SJSA1 (cell line): ENCODE results near the gene PPP1R16B. TPM values are rescaled to one million over a fixed set of nuclear protein-coding genes. Genes with fewer than 3 reads are reported as not detected.
"Not testable (repeated sequence)": the region's sequence is repeated elsewhere in the genome, so short reads cannot be mapped to it uniquely, and the experiment has no call there.

Experiments
- DNase-seq, 2 experiments: peaks; one replicate each; pipeline ENCODE4 v3.0.0-alpha.2; 2015 to 2020; ENCODE audit warnings: low spot score in 2 of 2, low read depth in 1 of 2
- H3K27ac ChIP-seq: fragments of 250-450 bp; sonication (Bioruptor Pico); 2 replicates; pipeline ENCODE4 v1.5.1; 2020; ENCODE audit warnings: mild to moderate bottlenecking, moderate library complexity
- H3K27me3 ChIP-seq: fragments of 250-450 bp; sonication (Bioruptor Pico); replicated peaks from 2 replicates; pipeline ENCODE4 v1.5.1; 2020; ENCODE audit warnings: mild to moderate bottlenecking, moderate library complexity
- H3K36me3 ChIP-seq: fragments of 250-450 bp; sonication (Bioruptor Pico); 2 replicates; pipeline ENCODE4 v1.5.1; 2020; ENCODE audit warnings: mild to moderate bottlenecking
- H3K4me1 ChIP-seq: fragments of 250-450 bp; sonication (Bioruptor Pico); replicated peaks from 2 replicates; pipeline ENCODE4 v1.6.1; 2021; ENCODE audit warnings: mild to moderate bottlenecking
- H3K4me3 ChIP-seq: fragments of 250-450 bp; sonication (Bioruptor Pico); 2 replicates; pipeline ENCODE4 v1.5.1; 2020; ENCODE audit warnings: mild to moderate bottlenecking
- H3K9me3 ChIP-seq: fragments of 250-450 bp; sonication (Bioruptor Pico); replicated peaks from 2 replicates; pipeline ENCODE4 v1.5.1; 2020; ENCODE audit warnings: mild to moderate bottlenecking
- total RNA-seq: library from RNA; depleted of rRNA; stranded (reverse); fragments of >200 nt; shearing (Covaris generic); gene quantifications from 2 replicates; pipeline ENCODE4 v1.2.3, GENCODE V29; 2014

Gene PPP1R16B
- total RNA-seq, 1 experiment from 2014 or later: 0.03 TPM

- H3K4me3 ChIP-seq: no peak overlapping the region
- no peaks in the 10 kb centered on the region for H3K9me3 ChIP-seq
- H3K4me1 ChIP-seq: no peaks in the 10 kb centered on the region
- no peak for DNase-seq
- peaks cover 28% of the 10 kb centered on the region for H3K27me3 ChIP-seq
- no peak overlapping the region for H3K27ac ChIP-seq
- H3K36me3 ChIP-seq: no peaks in the 10 kb centered on the region
These were observed 52.2 kb downstream of the PPP1R16B start for GRCh38 chr20:38857703-38858102.

GRCh38 chr20:38859070-38859690 lies 53.7 kb downstream of the PPP1R16B start:
- peaks cover 42% of the 10 kb centered on the region for H3K27me3 ChIP-seq
- H3K27ac ChIP-seq: no peak overlapping the region
- H3K4me3 ChIP-seq: no peak overlapping the region
- no peaks in the 10 kb centered on the region for H3K36me3 ChIP-seq
- H3K4me1 ChIP-seq: no peaks in the 10 kb centered on the region
- no peak for DNase-seq
- H3K9me3 ChIP-seq: no peaks in the 10 kb centered on the region

GRCh38 chr20:38859857-38860256 lies 54.4 kb downstream of the PPP1R16B start:
- not testable (repeated sequence) for DNase-seq, H3K9me3 ChIP-seq, H3K27ac ChIP-seq, H3K36me3 ChIP-seq, H3K4me1 ChIP-seq, H3K4me3 ChIP-seq
- peaks cover 44% of the 10 kb centered on the region for H3K27me3 ChIP-seq

- no peaks in the 10 kb centered on the region for H3K4me1 ChIP-seq
- no peaks in the 10 kb centered on the region for H3K36me3 ChIP-seq
These were observed 55.5 kb downstream of the PPP1R16B start for GRCh38 chr20:38861071-38861401.

GRCh38 chr20:38862226-38862625 lies 56.7 kb downstream of the PPP1R16B start:
- H3K4me3 ChIP-seq: no peak overlapping the region
- no peaks in the 10 kb centered on the region for H3K36me3 ChIP-seq
- peaks cover 47% of the 10 kb centered on the region for H3K27me3 ChIP-seq
- H3K27ac ChIP-seq: no peak overlapping the region
- DNase-seq: no peak
- H3K9me3 ChIP-seq: no peaks in the 10 kb centered on the region
- no peaks in the 10 kb centered on the region for H3K4me1 ChIP-seq

More at GRCh38 chr20:38861071-38861401, 55.5 kb downstream of the PPP1R16B start:
- no peak overlapping the region for H3K27ac ChIP-seq
- H3K9me3 ChIP-seq: no peaks in the 10 kb centered on the region
- peaks cover 46% of the 10 kb centered on the region for H3K27me3 ChIP-seq
- no peak overlapping the region for H3K4me3 ChIP-seq
- no peak for DNase-seq

GRCh38 chr20:38863024-38863851 lies 57.7 kb downstream of the PPP1R16B start:
- Histone ChIP-seq H3K4me3 (no peak overlapping the region), H3K4me1 (no peaks in the 10 kb centered on the region), H3K27ac (no peak overlapping the region), H3K9me3 (no peaks in the 10 kb centered on the region), H3K27me3 (peaks cover 44% of the 10 kb centered on the region), H3K36me3 (no peaks in the 10 kb centered on the region)
- no peak for DNase-seq

- Histone ChIP-seq H3K27me3 (peaks cover 48% of the 10 kb centered on the region), H3K4me3 (no peak overlapping the region), H3K9me3 (no peaks in the 10 kb centered on the region), H3K4me1 (no peaks in the 10 kb centered on the region), H3K27ac (no peak overlapping the region), H3K36me3 (no peaks in the 10 kb centered on the region)
- DNase-seq: no peak
These were observed 59.2 kb downstream of the PPP1R16B start for GRCh38 chr20:38864662-38865061.

- H3K27me3 ChIP-seq: peaks cover 50% of the 10 kb centered on the region
- H3K27ac ChIP-seq: no peak overlapping the region
These were observed 61.0 kb downstream of the PPP1R16B start for GRCh38 chr20:38866265-38867061.

GRCh38 chr20:38867062-38867359 lies 61.5 kb downstream of the PPP1R16B start:
- H3K9me3 ChIP-seq: no peaks in the 10 kb centered on the region
- peaks cover 52% of the 10 kb centered on the region for H3K27me3 ChIP-seq
- no peaks in the 10 kb centered on the region for H3K36me3 ChIP-seq
- no peaks in the 10 kb centered on the region for H3K4me1 ChIP-seq
- no peak overlapping the region for H3K27ac ChIP-seq
- H3K4me3 ChIP-seq: no peak overlapping the region
- DNase-seq: no peak

More at GRCh38 chr20:38866265-38867061, 61.0 kb downstream of the PPP1R16B start:
- Histone ChIP-seq H3K9me3 (no peaks in the 10 kb centered on the region), H3K4me3 (no peak overlapping the region), H3K36me3 (no peaks in the 10 kb centered on the region), H3K4me1 (no peaks in the 10 kb centered on the region)
- no peak for DNase-seq

GRCh38 chr20:38870733-38871559 lies 65.4 kb downstream of the PPP1R16B start:
- Histone ChIP-seq H3K27ac (no peak overlapping the region), H3K27me3 (peaks cover 45% of the 10 kb centered on the region)
- DNase-seq: no peak

GRCh38 chr20:38871560-38871953 lies 66.1 kb downstream of the PPP1R16B start:
- H3K27ac ChIP-seq: no peak overlapping the region
- H3K4me1 ChIP-seq: no peaks in the 10 kb centered on the region
- no peaks in the 10 kb centered on the region for H3K9me3 ChIP-seq
- DNase-seq: no peak
- H3K36me3 ChIP-seq: no peaks in the 10 kb centered on the region
- H3K4me3 ChIP-seq: no peak overlapping the region
- H3K27me3 ChIP-seq: peaks cover 42% of the 10 kb centered on the region

More at GRCh38 chr20:38870733-38871559, 65.4 kb downstream of the PPP1R16B start:
- Histone ChIP-seq H3K4me3 (no peak overlapping the region), H3K4me1 (no peaks in the 10 kb centered on the region), H3K36me3 (no peaks in the 10 kb centered on the region), H3K9me3 (no peaks in the 10 kb centered on the region)

- no peak for DNase-seq
- no peak overlapping the region for H3K27ac ChIP-seq
- H3K27me3 ChIP-seq: peaks cover 44% of the 10 kb centered on the region
These were observed 66.5 kb downstream of the PPP1R16B start for GRCh38 chr20:38872036-38872435.

GRCh38 chr20:38872491-38873049 lies 67.1 kb downstream of the PPP1R16B start:
- DNase-seq: no peak
- no peak overlapping the region for H3K27ac ChIP-seq
- H3K4me3 ChIP-seq: no peak overlapping the region
- H3K9me3 ChIP-seq: no peaks in the 10 kb centered on the region
- H3K36me3 ChIP-seq: no peaks in the 10 kb centered on the region
- H3K27me3 ChIP-seq: peaks cover 40% of the 10 kb centered on the region
- no peaks in the 10 kb centered on the region for H3K4me1 ChIP-seq

More at GRCh38 chr20:38872036-38872435, 66.5 kb downstream of the PPP1R16B start:
- no peaks in the 10 kb centered on the region for H3K4me1 ChIP-seq
- H3K4me3 ChIP-seq: no peak overlapping the region
- no peaks in the 10 kb centered on the region for H3K9me3 ChIP-seq
- H3K36me3 ChIP-seq: no peaks in the 10 kb centered on the region
